ENCODE results near the gene GRWD1. TPM values are rescaled to one million over a fixed set of nuclear protein-coding genes. Genes with fewer than 3 reads are reported as not detected.

GRWD1 gene
- total and polyA plus RNA-seq, 10 of the 15 experiments (the other 5 are each of a cell fraction or from before 2014, with no cell fraction given): 1.4 to 103 (median 30.7) TPM

- TF ChIP-seq ZBTB40 (IDR thresholded peaks at IDR 0.05; ENCODE audit: borderline replicate concordance): no peak
- TF ChIP-seq POLR2A (IDR thresholded peaks at IDR 0.05; ENCODE audit: low read depth, low read length): no peak
- TF ChIP-seq EP300 (IDR thresholded peaks at IDR 0.05; ENCODE audit: borderline replicate concordance in 1 of 2, control insufficient read depth in 1 of 2, low read depth in 2 of 2, low read length in 2 of 2): no peak
These were observed 2.8 kb downstream of the GRWD1 start (continued) for GRCh38 chr19:48448563-48448962.

- H3K27ac ChIP-seq (ENCODE audit: control insufficient read depth, insufficient read depth): no peak overlapping the region
- in situ Hi-C loops (cut with MboI) (no loop called here), intact Hi-C loops (cut with micrococcal nuclease; ENCODE audit: unreplicated experiment) (no loop called here)
- H3K79me2 ChIP-seq (ENCODE audit: control insufficient read depth, insufficient read depth, low read length): peaks cover 14% of the 10 kb centered on the region
- no peak overlapping the region for H3K9ac ChIP-seq (ENCODE audit: control insufficient read depth, insufficient read depth, low read length)
- no peak overlapping the region for H3K4me2 ChIP-seq (ENCODE audit: control insufficient read depth, insufficient read depth)
- FAIRE-seq: no peak
- peaks cover 14% of the 10 kb centered on the region for H3K4me1 ChIP-seq (ENCODE audit: control insufficient read depth, insufficient read depth, low read length)
- DNase-seq (ENCODE audit: low read depth, low spot score): no peak
- BruUV-seq (replicated peaks): no TSS peak
- SMC1A ChIA-PET (ENCODE audit: uncharacterized antibody, unreplicated experiment): no interaction called here
- H3K36me3 ChIP-seq (ENCODE audit: control insufficient read depth in 2 of 2, insufficient read depth in 2 of 2, low read length in 1 of 2): peaks cover 14 to 25% of the 10 kb centered on the region in 2 experiments
- H3K9me3 ChIP-seq (replicated peaks; ENCODE audit: control insufficient read depth, insufficient read depth, low read length): no peaks in the 10 kb centered on the region
- no peaks in the 10 kb centered on the region for H3K27me3 ChIP-seq (replicated peaks in 1 of 2; ENCODE audit: control insufficient read depth in 2 of 2, insufficient read depth in 2 of 2, low read length in 1 of 2)
- H3K4me3 ChIP-seq: no peak overlapping the region
- CTCF ChIA-PET: no interaction called here
- POLR2A ChIA-PET: no interaction called here
- ATAC-seq: no peak
- WGBS (ENCODE audit: insufficient coverage, insufficient replicate concordance, low lambda C conversion rate, missing lambda C conversion rate): 92% methylated on average over 22 of the region's 23 CpGs
- RAD21 ChIA-PET (ENCODE audit: unreplicated experiment): no interaction called here
- H4K20me1 ChIP-seq (ENCODE audit: control insufficient read depth, insufficient read depth): no peaks in the 10 kb centered on the region
- no peak overlapping the region for H2AFZ ChIP-seq (ENCODE audit: control insufficient read depth, low read depth, low read length)
- TF ChIP-seq E2F4 (IDR thresholded peaks at IDR 0.05; ENCODE audit: low read depth, low read length): no peak
- peak; percentile 50; the same call in 1 of the 2 replicates for TF ChIP-seq POLR2A (IDR thresholded peaks at IDR 0.05; ENCODE audit: low read depth, low read length)
These were observed 4.7 kb downstream of the GRWD1 start for GRCh38 chr19:48450441-48450840.

Measured in GM12878 (cell line).